H9 (cell line): ENCODE measurements around the gene KCNA4. TPM values are rescaled to one million over a fixed set of nuclear protein-coding genes. Genes with fewer than 3 reads are reported as not detected.
A peak's percentile ranks its signal among the peaks of the same experiment; 100 is the strongest.

Experiments
- DNase-seq: peaks from one replicate; pipeline ENCODE4 v3.0.0-alpha.2; 2017
- H2AFZ ChIP-seq: one replicate; pipeline ENCODE4 v1.6.1; 2013; ENCODE audit warnings: mild to moderate bottlenecking, low read length, control low read depth, moderate library complexity
- H2AK5ac ChIP-seq: 2 replicates; pipeline ENCODE4 v1.6.1; 2013; ENCODE audit warnings: low read length, control low read depth, mixed read lengths; ENCODE audit not compliant: insufficient read length
- H2BK120ac ChIP-seq: one replicate; pipeline ENCODE4 v1.6.1; 2013; ENCODE audit warnings: low read depth, mild to moderate bottlenecking, low read length, control low read depth, inconsistent platforms; ENCODE audit not compliant: poor library complexity, severe bottlenecking
- H2BK12ac ChIP-seq: 2 replicates; pipeline ENCODE4 v1.6.1; 2013; ENCODE audit warnings: low read length, control low read depth, mixed read lengths, low read depth; ENCODE audit not compliant: insufficient read length
- H2BK15ac ChIP-seq: 2 replicates; pipeline ENCODE4 v1.6.1; 2013; ENCODE audit warnings: low read depth, low read length, control low read depth
- H2BK20ac ChIP-seq: one replicate; pipeline ENCODE4 v1.6.1; 2013; ENCODE audit warnings: low read depth, mild to moderate bottlenecking, low read length, control low read depth, inconsistent platforms; ENCODE audit not compliant: poor library complexity, severe bottlenecking
- H2BK5ac ChIP-seq: 2 replicates; pipeline ENCODE4 v1.6.1; 2013; ENCODE audit warnings: low read length, control low read depth, mixed read lengths; ENCODE audit not compliant: insufficient read length
- H3K14ac ChIP-seq: 2 replicates; pipeline ENCODE4 v1.6.1; 2013; ENCODE audit warnings: low read length, control low read depth; ENCODE audit not compliant: insufficient read depth
- H3K18ac ChIP-seq: 2 replicates; pipeline ENCODE4 v1.6.1; 2013; ENCODE audit warnings: low read depth, mild to moderate bottlenecking, mixed read lengths, low read length, control low read depth; ENCODE audit not compliant: insufficient read length
- H3K23ac ChIP-seq: 2 replicates; pipeline ENCODE4 v1.6.1; 2013; ENCODE audit warnings: low read length, control low read depth, mixed read lengths, low read depth; ENCODE audit not compliant: insufficient read length
- H3K23me2 ChIP-seq: 2 replicates; pipeline ENCODE4 v1.6.1; 2013; ENCODE audit warnings: low read depth, mild to moderate bottlenecking, mixed read lengths, low read length, control low read depth; ENCODE audit not compliant: insufficient read length, poor library complexity, severe bottlenecking
- H3K27ac ChIP-seq: 2 replicates; pipeline ENCODE4 v1.5.1; 2013; ENCODE audit warnings: low read length, control low read depth, mixed read lengths, low read depth; ENCODE audit not compliant: insufficient read length
- H3K27me3 ChIP-seq: 2 replicates; pipeline ENCODE4 v1.6.1; 2013; ENCODE audit warnings: low read length, control low read depth, inconsistent platforms; ENCODE audit not compliant: insufficient read depth
- H3K4ac ChIP-seq: 2 replicates; pipeline ENCODE4 v1.6.1; 2013; ENCODE audit warnings: low read depth, mild to moderate bottlenecking, control low read depth, inconsistent platforms, low read length, moderate library complexity
- H3K4me1 ChIP-seq: 2 replicates; pipeline ENCODE4 v1.6.1; 2013; ENCODE audit warnings: low read length, control low read depth, inconsistent platforms; ENCODE audit not compliant: insufficient read depth
- H3K4me2 ChIP-seq: 2 replicates; pipeline ENCODE4 v1.6.1; 2013; ENCODE audit warnings: low read length, control low read depth, mixed read lengths; ENCODE audit not compliant: insufficient read length, insufficient read depth
- H3K56ac ChIP-seq: 2 replicates; pipeline ENCODE4 v1.6.1; 2013; ENCODE audit warnings: low read depth, mild to moderate bottlenecking, mixed read lengths, low read length, control low read depth; ENCODE audit not compliant: insufficient read length
- H3K79me1 ChIP-seq: 2 replicates; pipeline ENCODE4 v1.6.1; 2013; ENCODE audit warnings: low read depth, mild to moderate bottlenecking, moderate library complexity, low read length, control low read depth, inconsistent platforms; ENCODE audit not compliant: insufficient read depth, poor library complexity, severe bottlenecking
- H3K79me2 ChIP-seq: 2 replicates; pipeline ENCODE4 v1.6.1; 2013; ENCODE audit warnings: low read length, control low read depth, inconsistent platforms; ENCODE audit not compliant: insufficient read depth
- H3K9ac ChIP-seq: 2 replicates; pipeline ENCODE4 v1.6.1; 2013; ENCODE audit warnings: low read length, control low read depth, mixed read lengths; ENCODE audit not compliant: insufficient read length; ENCODE audit errors: extremely low read depth
- H3K9me3 ChIP-seq: one replicate; pipeline ENCODE4 v1.6.1; 2013; ENCODE audit warnings: low read depth, low read length, inconsistent platforms; ENCODE audit not compliant: control insufficient read depth
- H3T11ph ChIP-seq: one replicate; pipeline ENCODE4 v1.6.1; 2013; ENCODE audit warnings: mild to moderate bottlenecking, low read length, control low read depth, inconsistent platforms
- H4K20me1 ChIP-seq: one replicate; pipeline ENCODE4 v1.6.1; 2013; ENCODE audit not compliant: control insufficient read depth, insufficient read length, insufficient read depth
- H4K5ac ChIP-seq: 2 replicates; pipeline ENCODE4 v1.6.1; 2013; ENCODE audit warnings: low read depth, mild to moderate bottlenecking, mixed read lengths, low read length, control low read depth; ENCODE audit not compliant: insufficient read length
- H4K8ac ChIP-seq: replicated peaks from 2 replicates; pipeline ENCODE4 v1.6.1; 2013; ENCODE audit warnings: low read length, control low read depth, mixed read lengths, low read depth; ENCODE audit not compliant: insufficient read length
- H4K91ac ChIP-seq: 2 replicates; pipeline ENCODE4 v1.6.1; 2013; ENCODE audit warnings: low read depth, mild to moderate bottlenecking, moderate library complexity, mixed read lengths, low read length, control low read depth; ENCODE audit not compliant: insufficient read length
- H3K27ac Mint-ChIP-seq, 3 experiments: 2 replicates in 2 of 3; 3 replicates in 1 of 3; pipeline ENCODE4 v1.8.0; 2020 to 2021; ENCODE audit warnings: mixed read lengths in 3 of 3, mild to moderate bottlenecking in 1 of 3, moderate library complexity in 1 of 3
- H3K27me3 Mint-ChIP-seq: 2 replicates; pipeline ENCODE4 v1.8.0; 2021; ENCODE audit warnings: low read depth, mild to moderate bottlenecking, moderate library complexity, mixed read lengths
- H3K36me3 Mint-ChIP-seq, 3 experiments: 2 replicates in 2 of 3; 3 replicates in 1 of 3; pipeline ENCODE4 v1.8.0; 2020 to 2021; ENCODE audit warnings: low read depth in 3 of 3, mixed read lengths in 3 of 3; ENCODE audit not compliant: insufficient read depth in 1 of 3
- H3K4me1 Mint-ChIP-seq, 2 experiments: 2 replicates each; pipeline ENCODE4 v1.8.0; 2020; ENCODE audit warnings: mixed read lengths in 2 of 2
- H3K4me3 Mint-ChIP-seq, 2 experiments: 2 replicates in 1 of 2; 3 replicates in 1 of 2; pipeline ENCODE4 v1.8.0; 2020 to 2021; ENCODE audit warnings: mild to moderate bottlenecking in 2 of 2, mixed read lengths in 2 of 2, moderate library complexity in 1 of 2
- H3K9me3 Mint-ChIP-seq, 2 experiments: 2 replicates in 1 of 2; 3 replicates in 1 of 2; pipeline ENCODE4 v1.8.0; 2020; ENCODE audit warnings: mild to moderate bottlenecking in 2 of 2, mixed read lengths in 2 of 2, moderate library complexity in 1 of 2
- CTCF ChIP-seq: fragments of 200-600 bp; sonication (generic); conservative IDR thresholded peaks from 3 replicates; pipeline ENCODE4 v1.8.0; 2021; ENCODE audit warnings: antibody characterized with exemption, mild to moderate bottlenecking
- WGBS: extraction: QIAGEN DNeasy Blood & Tissue Kit; methylation state at CpG from one replicate; pipeline ENCODE4 v1.1.7; 2013; ENCODE audit warnings: missing lambda C conversion rate, low lambda C conversion rate, mixed read lengths; ENCODE audit not compliant: insufficient read length; ENCODE audit errors: extremely low coverage; 5-methylcytosine and 5-hydroxymethylcytosine counted together
- total RNA-seq: library from RNA; stranded (reverse); gene quantifications from 2 replicates; pipeline ENCODE4 v1.2.1, GENCODE V29; 2021

The KCNA4 gene
- total RNA-seq, 1 experiment from 2014 or later = not detected

- H4K20me1 ChIP-seq = no peaks in the 10 kb centered on the region
- TF ChIP-seq CTCF = no peak
- H3K4me1 ChIP-seq = no peaks in the 10 kb centered on the region
- no peak overlapping the region for H3K4ac ChIP-seq
- no peak overlapping the region for H4K8ac ChIP-seq
- 0 out of 7 replicates have a peak, but pooled peaks cover 0 to 1% (median 0%) of the 10 kb centered on the region in 3 experiments for H3K36me3 Mint-ChIP-seq
- H3K27ac Mint-ChIP-seq = peak overlapping the region in 1 of 3 experiments; percentile 50; a peak in 1 of 7 replicates
- H3K79me1 ChIP-seq = no peaks in the 10 kb centered on the region
- H2BK120ac ChIP-seq = no peak overlapping the region
- WGBS = no CpG with 5 or more reads among the region's 21 CpGs
- H3K14ac ChIP-seq = no peak overlapping the region
- peaks cover 5% of the 10 kb centered on the region for H3K23me2 ChIP-seq
- DNase-seq = peak; percentile 32
- no peak overlapping the region for H4K91ac ChIP-seq
- H2AK5ac ChIP-seq = no peak overlapping the region
- H3K4me1 Mint-ChIP-seq = peaks cover 6 to 8% of the 10 kb centered on the region in 2 experiments
- no peak overlapping the region for H4K5ac ChIP-seq
- no peak overlapping the region for H3K4me2 ChIP-seq
- no peak overlapping the region for H3K27ac ChIP-seq
- H2AFZ ChIP-seq = no peak overlapping the region
- peaks cover 0 to 8% of the 10 kb centered on the region in 2 experiments; a peak in 4 of 5 replicates for H3K9me3 Mint-ChIP-seq
- H3K79me2 ChIP-seq = no peaks in the 10 kb centered on the region
- no peak overlapping the region for H3T11ph ChIP-seq
- H3K27me3 ChIP-seq = peaks cover 92% of the 10 kb centered on the region
- H3K23ac ChIP-seq = no peak overlapping the region
- H3K9me3 ChIP-seq = no peaks in the 10 kb centered on the region
- H2BK5ac ChIP-seq = no peak overlapping the region
- no peak overlapping the region for H2BK15ac ChIP-seq
- no peak overlapping the region for H2BK12ac ChIP-seq
- no peaks in the 10 kb centered on the region; the same call in none of the 2 replicates for H3K27me3 Mint-ChIP-seq
- H3K9ac ChIP-seq = no peak overlapping the region
- no peak overlapping the region for H3K56ac ChIP-seq
- no peak overlapping the region for H2BK20ac ChIP-seq
- H3K18ac ChIP-seq = no peak overlapping the region
- peak overlapping the region in 1 of 2 experiments; percentile 30; a peak in 1 of 5 replicates for H3K4me3 Mint-ChIP-seq
These were observed 1.7 kb upstream of the KCNA4 start for GRCh38 chr11:30018495-30018894.
